ES-I3 (cell line): ENCODE measurements around the gene RNASEH2C.
"Not testable (repeated sequence)": the region's sequence is repeated elsewhere in the genome, so short reads cannot be mapped to it uniquely, and the experiment has no call there.

Source experiments
- H3K36me3 ChIP-seq: 2 replicates; pipeline ENCODE4 v1.6.1; 2013; ENCODE audit warnings: mild to moderate bottlenecking, low read length, control low read depth, moderate library complexity; ENCODE audit not compliant: insufficient read depth
- H3K4me1 ChIP-seq: 2 replicates; pipeline ENCODE4 v1.6.1; 2013; ENCODE audit warnings: mild to moderate bottlenecking, control low read depth, low read length; ENCODE audit not compliant: insufficient read depth
- H3K9ac ChIP-seq: 2 replicates; pipeline ENCODE4 v1.6.1; 2013; ENCODE audit warnings: low read depth, mild to moderate bottlenecking, low read length, moderate library complexity
- H3K9me3 ChIP-seq: 2 replicates; pipeline ENCODE4 v1.6.1; 2013; ENCODE audit warnings: mild to moderate bottlenecking, low read length, moderate library complexity; ENCODE audit not compliant: control insufficient read depth, insufficient read depth

The RNASEH2C gene

DNA sequence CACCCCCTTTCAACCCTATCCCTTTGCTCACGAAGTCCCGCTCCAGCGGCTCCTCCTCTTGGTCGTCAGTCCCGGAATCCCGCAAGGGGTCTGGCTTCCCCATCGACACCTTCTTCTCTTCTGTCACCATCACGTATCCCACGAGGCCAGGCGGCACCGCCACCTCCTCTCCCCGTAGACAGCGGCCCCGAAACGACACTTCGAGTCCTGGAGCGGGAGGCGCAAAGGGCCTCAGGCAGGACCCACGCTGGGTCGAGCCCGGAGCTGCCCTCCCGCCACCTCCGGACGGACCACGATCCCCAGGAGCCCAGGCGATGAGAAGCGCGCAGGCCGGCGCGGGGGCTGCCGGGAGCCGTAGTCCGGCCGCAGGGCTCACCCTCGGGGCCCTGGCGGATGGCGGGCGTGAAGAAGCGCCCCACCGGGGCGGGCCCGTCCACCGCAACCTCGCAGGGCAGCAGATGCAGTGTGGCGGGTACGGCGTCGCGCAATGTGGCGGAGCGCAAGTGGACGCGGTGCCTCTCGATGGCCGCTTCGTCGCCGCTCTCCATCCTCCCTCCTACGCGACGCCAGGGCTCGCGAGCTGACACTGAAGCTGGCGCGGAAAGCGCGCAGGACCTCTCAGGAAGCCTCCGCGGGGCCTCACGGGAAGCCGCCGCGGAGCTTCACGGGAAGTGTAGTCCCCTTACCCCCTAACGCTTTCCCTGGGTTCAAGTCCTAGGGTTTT, at the start of gene RNASEH2C:
Gene RNASEH2C (minus strand): TSS at position 588 of the 724 bp plus-strand sequence. CDS start 40 bp downstream, at position 548.
- peaks cover 7% of the 10 kb centered on the region; the same call in 1 of the 2 replicates for H3K36me3 ChIP-seq
- H3K4me1 ChIP-seq = no peaks in the 10 kb centered on the region
- peak within 1 kb of the TSS; percentile 81 for H3K9ac ChIP-seq
- no peaks in the 10 kb centered on the region for H3K9me3 ChIP-seq

DNA sequence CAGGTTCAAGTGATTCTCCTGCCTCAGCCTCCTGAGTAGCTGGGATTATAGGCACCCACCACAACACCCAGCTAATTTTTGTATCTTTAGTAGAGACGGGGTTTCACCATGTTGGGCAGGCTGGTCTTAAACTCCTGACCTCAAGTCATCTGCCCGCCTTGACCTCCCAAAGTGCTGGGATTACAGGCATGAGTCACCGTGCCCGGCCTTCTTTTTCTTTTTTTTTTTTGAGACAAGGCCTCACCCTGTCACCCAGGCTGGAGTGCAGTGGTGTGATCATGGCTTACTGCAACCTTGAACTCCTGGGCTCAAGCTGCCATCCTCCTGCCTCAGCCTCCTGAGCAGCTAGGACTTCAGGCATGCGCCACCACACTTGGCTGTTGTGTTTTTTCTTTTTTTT, 47.2 kb upstream of the RNASEH2C start:
- H3K9me3 ChIP-seq, H3K36me3 ChIP-seq, H3K9ac ChIP-seq, H3K4me1 ChIP-seq: not testable (repeated sequence)

DNA sequence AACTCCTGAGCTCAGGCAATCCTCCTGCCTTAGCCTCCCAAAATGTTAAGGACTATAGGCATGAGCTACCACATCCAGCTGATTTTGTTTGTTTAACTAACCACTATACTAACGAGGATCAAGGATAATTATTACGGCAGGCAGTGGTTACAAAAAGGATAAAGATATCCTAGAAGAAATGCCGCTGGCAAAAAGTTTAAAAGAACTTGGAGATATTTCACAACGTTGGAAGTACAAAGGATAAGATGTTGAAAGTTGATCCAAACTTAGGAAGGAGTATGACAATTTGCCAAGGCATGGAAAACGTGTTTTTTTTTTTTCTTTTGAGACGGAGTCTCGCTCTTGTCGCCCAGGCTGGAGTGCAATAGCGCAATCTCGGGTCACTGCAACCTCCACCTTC, 46.8 kb upstream of the RNASEH2C start:
- no peaks in the 10 kb centered on the region for H3K36me3 ChIP-seq
- no peaks in the 10 kb centered on the region for H3K4me1 ChIP-seq
- H3K9ac ChIP-seq = no peak overlapping the region
- no peaks in the 10 kb centered on the region for H3K9me3 ChIP-seq

DNA sequence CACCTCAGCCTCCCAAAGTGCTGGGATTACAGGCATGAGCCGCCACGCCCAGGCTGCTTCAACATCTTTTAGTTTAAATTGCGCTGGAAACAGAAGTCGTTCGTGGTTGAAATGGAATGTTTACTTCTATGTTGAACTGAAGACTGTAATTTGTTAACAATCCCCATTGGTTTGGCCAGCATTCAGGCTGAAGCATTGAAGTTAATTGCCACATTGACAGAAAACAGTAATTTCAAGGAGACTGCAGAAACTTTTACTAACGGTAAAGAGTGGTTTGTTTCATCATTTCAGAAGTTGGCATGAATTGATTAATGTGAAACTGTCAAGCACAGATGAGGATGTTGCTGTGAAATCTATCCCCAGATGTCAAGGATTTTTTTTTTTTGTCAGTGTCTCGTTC, 45.9 kb upstream of the RNASEH2C start:
- Histone ChIP-seq H3K36me3 (no peaks in the 10 kb centered on the region), H3K9ac (no peak overlapping the region), H3K9me3 (no peaks in the 10 kb centered on the region), H3K4me1 (no peaks in the 10 kb centered on the region)

DNA sequence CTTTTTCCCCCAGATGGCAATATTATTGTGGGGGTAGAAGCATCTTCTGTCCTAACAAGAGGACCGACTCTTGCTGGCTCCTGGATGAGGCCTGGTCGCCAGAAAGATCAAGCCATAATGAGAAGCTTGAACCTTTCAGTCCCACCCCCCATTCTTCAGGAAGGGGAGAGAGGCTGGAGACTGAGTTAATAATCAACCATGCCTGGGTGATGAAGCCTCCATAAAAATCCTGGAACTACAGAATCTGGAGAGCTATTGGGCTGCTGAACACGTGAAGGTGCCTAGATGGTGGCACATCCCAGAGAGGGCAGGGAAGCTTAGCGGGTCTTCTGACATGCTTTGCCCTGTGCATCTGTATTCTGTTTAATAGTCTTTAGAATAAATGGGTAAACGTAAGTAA, 43.8 kb upstream of the RNASEH2C start:
- H3K36me3 ChIP-seq = no peaks in the 10 kb centered on the region
- no peaks in the 10 kb centered on the region for H3K9me3 ChIP-seq
- no peak overlapping the region for H3K9ac ChIP-seq
- no peaks in the 10 kb centered on the region for H3K4me1 ChIP-seq

DNA sequence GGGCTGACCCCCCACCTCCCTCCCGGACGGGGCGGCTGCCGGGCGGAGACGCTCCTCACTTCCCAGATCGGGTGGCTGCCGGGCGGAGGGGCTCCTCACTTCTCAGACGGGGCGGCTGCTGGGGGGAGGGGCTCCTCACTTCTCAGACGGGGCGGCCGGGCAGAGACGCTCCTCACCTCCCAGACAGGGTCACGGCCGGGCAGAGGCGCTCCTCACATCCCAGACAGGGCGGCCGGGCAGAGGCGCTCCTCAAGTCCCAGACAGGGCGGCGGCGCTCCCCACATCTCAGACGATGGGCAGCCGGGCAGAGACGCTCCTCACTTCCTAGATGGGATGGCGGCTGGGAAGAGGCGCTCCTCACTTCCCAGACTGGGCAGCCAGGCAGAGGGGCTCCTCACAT, 42.2 kb upstream of the RNASEH2C start:
- H3K9me3 ChIP-seq, H3K4me1 ChIP-seq, H3K36me3 ChIP-seq, H3K9ac ChIP-seq: not testable (repeated sequence)

DNA sequence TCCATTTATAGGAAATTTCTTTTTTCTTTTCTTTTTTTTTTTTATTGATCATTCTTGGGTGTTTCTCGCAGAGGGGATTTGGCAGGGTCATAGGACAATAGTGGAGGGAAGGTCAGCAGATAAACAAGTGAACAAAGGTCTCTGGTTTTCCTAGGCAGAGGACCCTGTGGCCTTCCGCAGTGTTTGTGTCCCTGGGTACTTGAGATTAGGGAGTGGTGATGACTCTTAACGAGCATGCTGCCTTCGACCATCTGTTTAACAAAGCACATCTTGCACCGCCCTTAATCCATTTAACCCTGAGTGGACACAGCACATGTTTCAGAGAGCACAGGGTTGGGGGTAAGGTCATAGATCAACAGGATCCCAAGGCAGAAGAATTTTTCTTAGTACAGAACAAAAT, 41.6 kb upstream of the RNASEH2C start:
- H3K9ac ChIP-seq, H3K36me3 ChIP-seq, H3K9me3 ChIP-seq, H3K4me1 ChIP-seq: not testable (repeated sequence)

DNA sequence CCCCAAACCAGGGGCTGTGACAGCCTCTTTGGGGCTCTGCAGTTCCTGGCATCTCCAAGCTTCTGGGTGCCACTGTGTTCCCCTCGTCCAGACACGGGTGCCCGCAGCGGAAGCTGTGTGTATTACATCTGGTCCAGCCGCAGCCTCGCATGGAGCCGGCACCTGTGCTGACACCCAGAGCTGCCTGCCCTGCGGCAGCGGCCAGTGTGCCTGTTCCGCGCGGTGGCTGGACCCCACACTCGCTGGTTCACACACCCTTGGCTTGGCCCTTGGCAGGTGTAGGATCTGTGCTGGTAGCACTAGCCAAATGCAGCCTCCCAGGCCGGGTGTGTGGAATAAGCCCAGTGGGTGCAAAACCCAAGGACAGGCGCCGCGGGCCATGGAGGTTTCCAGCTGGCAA, 24.5 kb upstream of the RNASEH2C start:
- H3K9me3 ChIP-seq = no peaks in the 10 kb centered on the region
- no peaks in the 10 kb centered on the region for H3K4me1 ChIP-seq
- H3K9ac ChIP-seq = no peak overlapping the region
- H3K36me3 ChIP-seq = no peaks in the 10 kb centered on the region

DNA sequence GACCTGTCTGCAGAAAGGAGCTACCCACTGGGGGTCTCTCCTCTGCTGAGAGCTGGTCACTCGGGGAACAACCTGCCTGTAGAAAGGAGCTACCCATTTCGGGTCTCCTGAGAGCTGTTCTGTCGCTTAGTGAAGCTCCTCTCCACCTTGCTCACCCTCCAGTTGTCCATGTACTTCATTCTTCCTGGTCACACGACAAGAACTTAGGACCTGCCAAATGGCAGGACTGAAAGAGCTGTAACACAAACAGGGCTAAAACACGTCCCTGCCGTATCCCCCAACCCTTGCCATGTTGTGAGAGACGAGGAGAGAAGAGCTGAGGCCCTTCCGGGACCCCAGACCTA, 24.1 kb upstream of the RNASEH2C start:
- Histone ChIP-seq H3K9ac (no peak overlapping the region), H3K4me1 (no peaks in the 10 kb centered on the region), H3K36me3 (no peaks in the 10 kb centered on the region), H3K9me3 (no peaks in the 10 kb centered on the region)

DNA sequence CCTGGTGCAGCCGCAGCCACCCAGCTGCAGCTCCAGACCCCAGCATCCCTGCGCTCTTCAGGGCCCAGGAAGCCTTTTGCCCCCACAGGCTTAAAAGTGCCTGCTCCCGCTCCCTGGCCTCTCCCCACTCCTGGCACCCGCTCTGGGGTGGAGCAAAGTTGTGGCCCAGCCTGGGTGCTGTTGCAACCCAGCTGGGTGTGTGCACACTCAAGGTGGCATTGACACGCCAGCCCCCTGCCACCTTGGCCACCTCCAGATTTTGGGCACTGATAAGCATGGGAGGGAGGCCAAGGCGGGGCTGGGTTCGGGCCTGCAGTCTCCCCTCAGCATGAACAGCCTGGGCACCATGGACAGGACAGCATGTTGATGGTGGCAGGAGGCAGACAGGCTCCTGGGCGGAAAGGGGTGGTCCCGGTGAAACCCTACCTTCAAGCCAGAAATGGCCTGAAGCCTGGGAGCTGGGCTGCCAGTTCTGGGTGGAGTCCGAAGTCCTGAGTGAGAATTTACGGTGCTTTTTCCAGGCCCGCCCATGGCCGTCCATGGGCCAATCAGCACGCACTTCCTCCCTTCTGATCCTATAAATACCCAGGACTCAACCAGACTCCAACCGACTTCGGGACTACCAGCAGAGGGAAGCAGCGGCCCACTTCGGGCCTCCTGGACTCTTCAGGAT, 23.6 kb upstream of the RNASEH2C start:
- H3K36me3 ChIP-seq = no peaks in the 10 kb centered on the region
- H3K9ac ChIP-seq = no peak overlapping the region
- no peaks in the 10 kb centered on the region for H3K4me1 ChIP-seq
- H3K9me3 ChIP-seq = no peaks in the 10 kb centered on the region

DNA sequence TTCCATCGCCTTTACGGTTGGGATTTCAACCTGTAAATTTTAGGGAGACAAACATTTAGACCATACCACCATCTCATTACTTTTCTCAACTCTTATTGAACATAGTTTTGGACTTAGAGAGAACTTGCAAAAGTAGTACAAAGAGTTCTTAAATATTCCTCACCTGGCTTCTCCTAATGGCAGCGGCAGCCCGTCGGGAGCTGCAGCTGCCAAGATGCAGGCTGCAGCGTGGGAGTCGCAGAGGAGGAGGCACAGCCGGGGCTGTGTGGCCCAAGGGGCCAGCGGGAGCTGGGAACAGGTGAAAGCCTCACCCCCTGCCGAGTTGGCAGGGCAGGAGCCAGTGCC, 23.1 kb upstream of the RNASEH2C start:
- H3K4me1 ChIP-seq = no peaks in the 10 kb centered on the region
- no peak overlapping the region for H3K9ac ChIP-seq

DNA sequence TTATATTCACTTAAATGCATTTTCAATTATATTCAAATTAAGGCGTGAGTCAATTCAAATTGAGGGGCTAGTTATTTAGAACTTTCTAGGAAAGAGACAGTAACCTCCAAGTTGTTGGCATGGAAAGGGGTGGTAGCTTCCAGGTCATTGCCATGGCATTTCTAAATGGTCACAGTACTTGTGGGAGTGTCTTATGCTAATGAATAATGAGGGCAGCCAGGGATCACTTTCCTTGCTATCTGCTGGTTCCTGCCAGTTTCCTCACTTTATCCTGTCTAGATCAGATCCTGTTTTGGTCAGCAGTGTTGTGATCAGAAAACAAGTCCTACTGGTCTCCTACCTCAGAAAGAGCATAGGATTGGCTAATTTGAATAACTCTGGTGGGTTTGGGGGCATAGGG, 21.8 kb upstream of the RNASEH2C start:
- Histone ChIP-seq H3K4me1 (no peaks in the 10 kb centered on the region), H3K9ac (no peak overlapping the region), H3K9me3 (peaks cover 3% of the 10 kb centered on the region)

More for the DNA sequence above, 23.1 kb upstream of the RNASEH2C start:
- H3K36me3 ChIP-seq = no peaks in the 10 kb centered on the region
- 0 out of 2 replicates have a peak, but pooled peaks cover 3% of the 10 kb centered on the region for H3K9me3 ChIP-seq

DNA sequence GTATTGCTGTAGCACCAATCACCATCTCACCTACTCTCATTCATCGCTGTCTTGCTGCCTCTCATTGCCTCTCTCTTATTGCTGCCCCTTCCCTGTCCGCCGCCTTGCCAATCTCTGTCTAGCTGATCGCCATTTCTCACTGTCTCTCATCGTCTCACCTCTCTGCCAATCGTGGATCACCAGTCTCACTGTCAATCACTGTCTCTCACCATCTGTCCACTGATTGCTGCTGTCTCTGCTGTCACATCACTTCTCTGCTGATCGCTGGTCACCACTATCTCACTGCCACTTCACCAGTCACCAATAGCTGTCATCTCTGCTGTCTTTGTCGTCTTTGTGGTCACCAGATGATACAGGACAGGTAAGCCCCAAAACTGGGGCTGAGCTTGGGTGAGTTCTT, 20.6 kb upstream of the RNASEH2C start:
- peaks cover 12% of the 10 kb centered on the region for H3K9me3 ChIP-seq
- no peaks in the 10 kb centered on the region for H3K4me1 ChIP-seq
- no peaks in the 10 kb centered on the region for H3K36me3 ChIP-seq
- H3K9ac ChIP-seq = no peak overlapping the region

More for the DNA sequence above, 21.8 kb upstream of the RNASEH2C start:
- H3K36me3 ChIP-seq = no peaks in the 10 kb centered on the region

DNA sequence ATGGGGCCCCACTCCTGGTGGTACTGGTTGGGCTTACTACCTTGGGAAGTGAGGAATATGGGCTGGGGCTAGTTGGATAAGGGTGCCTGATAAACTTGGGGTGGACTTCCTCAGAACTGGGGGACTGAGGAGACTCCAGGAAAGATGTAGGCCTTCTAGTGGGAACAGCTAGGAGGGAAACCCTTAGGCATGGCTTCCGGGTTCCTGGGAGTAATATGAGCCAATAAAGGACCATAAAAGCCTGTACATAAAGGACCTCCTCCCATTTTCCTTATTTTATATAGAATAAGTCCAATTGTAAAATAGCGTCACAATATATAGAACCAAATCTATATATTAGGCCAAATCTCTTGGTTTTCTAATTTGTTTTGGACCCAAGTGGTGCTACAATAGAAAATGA, 18.4 kb upstream of the RNASEH2C start:
- H3K36me3 ChIP-seq = no peaks in the 10 kb centered on the region
- H3K4me1 ChIP-seq = no peaks in the 10 kb centered on the region
- peaks cover 12% of the 10 kb centered on the region for H3K9me3 ChIP-seq
- H3K9ac ChIP-seq = no peak overlapping the region

DNA sequence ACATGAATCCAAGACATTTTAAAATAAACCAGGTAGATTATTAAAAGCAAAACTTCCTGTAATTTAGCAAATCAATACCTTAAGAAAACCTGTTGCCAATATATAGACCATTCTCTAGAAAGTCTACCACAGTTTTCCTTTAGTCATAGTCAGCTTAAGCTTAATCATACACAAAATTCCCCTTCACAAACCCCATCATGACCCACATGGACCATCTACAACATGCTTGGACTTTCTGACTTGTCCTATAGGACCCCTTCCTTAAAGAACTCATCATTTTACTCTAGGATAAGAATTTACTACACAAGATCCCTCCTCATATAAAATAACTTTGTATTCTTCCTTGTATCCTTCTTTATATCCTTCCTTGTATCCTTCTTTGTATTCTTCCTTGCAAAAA, 16.2 kb upstream of the RNASEH2C start:
- Histone ChIP-seq H3K9me3 (peaks cover 12% of the 10 kb centered on the region), H3K36me3 (no peaks in the 10 kb centered on the region), H3K9ac (no peak overlapping the region), H3K4me1 (no peaks in the 10 kb centered on the region)
